HCT116 (cell line): ENCODE data around the gene FLT3. TPM values are rescaled to one million over a fixed set of nuclear protein-coding genes. Genes with fewer than 3 reads are reported as not detected.

ENCODE experiments used
- ATAC-seq: fragments of 200-7000 bp; cut with Tn5 transposase; 2 replicates; pipeline ENCODE4 v1.9.1; 2020; ENCODE audit warnings: mild to moderate bottlenecking, moderate library complexity
- BruUV-seq: library from RNA; stranded (reverse); fragments of 400-500 nt; replicated peaks from 2 replicates; lab custom pipeline; 2021; lab: Mats Ljungman, UMichigan
- CTCF ChIA-PET: fragments of 300-600 bp; sonication (Branson Sonifier 250); formaldehyde crosslinking; loops from one replicate; lab custom pipeline; 2021; ENCODE audit warnings: antibody characterized with exemption; lab: Charles Lee
- POLR2A ChIA-PET: fragments of 300-600, 350-600 bp; sonication (Branson Sonifier 250); formaldehyde crosslinking; loops from one replicate; lab custom pipeline; 2021; ENCODE audit warnings: antibody characterized with exemption; lab: Charles Lee
- RAD21 ChIA-PET, 2 experiments: fragments of 300-600 bp; sonication (Branson Sonifier 250); formaldehyde crosslinking; loops; one replicate each; lab custom pipeline; 2023; ENCODE audit warnings: low total read pairs in 2 of 2; ENCODE audit not compliant: uncharacterized antibody in 2 of 2, unreplicated experiment in 2 of 2, low non-redundant PET in 1 of 2; lab: Charles Lee
- DNase-seq: peaks from one replicate; pipeline ENCODE4 v3.0.0-alpha.2; 2010; ENCODE audit warnings: low read depth, low spot score
- H2AFZ ChIP-seq: fragments of 200-600 bp; shearing (Covaris generic), sonication (generic); 2 replicates; pipeline ENCODE4 v1.6.1; 2017; ENCODE audit warnings: low read depth, mixed run types, mixed read lengths, antibody characterized with exemption, low read length; ENCODE audit not compliant: poor library complexity, severe bottlenecking
- H3K27ac ChIP-seq: 2 replicates; pipeline ENCODE4 v1.5.1; 2012; ENCODE audit warnings: low read depth, low read length
- H3K27me3 ChIP-seq: fragments of 200-600 bp; sonication (generic); 2 replicates; pipeline ENCODE4 v1.6.1; 2016; ENCODE audit warnings: mixed run types, low read length, mixed read lengths; ENCODE audit not compliant: insufficient read depth
- H3K36me3 ChIP-seq, 2 experiments: fragments of 200-500 bp in 1 of 2; fragments of 200-600 bp in 1 of 2; sonication (Bioruptor generic) in 1 of 2; sonication (generic) in 1 of 2; 2 replicates each; pipeline versions ENCODE4 v1.5.1 to v1.6.1; 2014 to 2016; ENCODE audit warnings: low read length in 2 of 2, inconsistent platforms in 1 of 2, mixed read lengths in 1 of 2, mixed run types in 1 of 2; ENCODE audit not compliant: insufficient read depth in 2 of 2, control insufficient read depth in 1 of 2
- H3K4me1 ChIP-seq, 2 experiments: fragments of 200-600 bp in 1 of 2; sonication (generic) in 1 of 2; 2 replicates each; pipeline versions ENCODE4 v1.5.1 to v1.6.1; 2012 to 2017; ENCODE audit warnings: low read length in 2 of 2, inconsistent platforms in 1 of 2, mild to moderate bottlenecking in 1 of 2, mixed read lengths in 1 of 2, mixed run types in 1 of 2, moderate library complexity in 1 of 2; ENCODE audit not compliant: insufficient read depth in 2 of 2, control insufficient read depth in 1 of 2
- H3K4me2 ChIP-seq: fragments of 200-600 bp; sonication (generic); 2 replicates; pipeline ENCODE4 v1.6.1; 2017; ENCODE audit warnings: mixed run types, low read length, mixed read lengths
- H3K4me3 ChIP-seq, 2 experiments: fragments of 200-600 bp in 1 of 2; sonication (generic) in 1 of 2; replicated peaks in 1 of 2; 2 replicates each; pipeline ENCODE4 v1.5.1; 2011 to 2016; ENCODE audit warnings: low read length in 2 of 2, control low read depth in 1 of 2, low read depth in 1 of 2, mild to moderate bottlenecking in 1 of 2, mixed read lengths in 1 of 2, mixed run types in 1 of 2
- H3K79me2 ChIP-seq: fragments of 200-600 bp; sonication (generic); 2 replicates; pipeline ENCODE4 v1.6.1; 2017; ENCODE audit warnings: mild to moderate bottlenecking, mixed run types, low read length, moderate library complexity, mixed read lengths; ENCODE audit not compliant: insufficient read depth
- H3K9ac ChIP-seq: fragments of 200-600 bp; sonication (generic); 2 replicates; pipeline ENCODE4 v1.6.1; 2016; ENCODE audit warnings: low read length, mixed read lengths
- H3K9me2 ChIP-seq: fragments of 200-600 bp; sonication (generic), shearing (Covaris generic); 2 replicates; pipeline ENCODE4 v1.6.1; 2017; ENCODE audit warnings: mixed run types, mild to moderate bottlenecking, moderate library complexity; ENCODE audit not compliant: insufficient read depth
- H3K9me3 ChIP-seq, 2 experiments: fragments of 200-500 bp in 1 of 2; fragments of 200-600 bp in 1 of 2; sonication (Bioruptor generic) in 1 of 2; sonication (generic) in 1 of 2; 2 replicates each; pipeline ENCODE4 v1.6.1; 2014 to 2017; ENCODE audit warnings: low read length in 2 of 2, mixed read lengths in 2 of 2, inconsistent platforms in 1 of 2, low read depth in 1 of 2, mild to moderate bottlenecking in 1 of 2, mixed run types in 1 of 2, moderate library complexity in 1 of 2; ENCODE audit not compliant: control insufficient read depth in 1 of 2, insufficient read depth in 1 of 2
- H4K20me1 ChIP-seq: fragments of 200-600 bp; sonication (generic), shearing (Covaris generic); 2 replicates; pipeline ENCODE4 v1.6.1; 2017; ENCODE audit warnings: mixed run types, mild to moderate bottlenecking, moderate library complexity; ENCODE audit not compliant: insufficient read depth
- FOSL1 ChIP-seq: IDR thresholded peaks from 2 replicates; pipeline ENCODE4 v1.6.1; 2012; ENCODE audit warnings: low read depth
- POLR2AphosphoS5 ChIP-seq: IDR thresholded peaks from 2 replicates; pipeline ENCODE4 v1.6.1; 2011; ENCODE audit warnings: mild to moderate bottlenecking, low read depth, low read length, moderate library complexity
- RAD21 ChIP-seq: IDR thresholded peaks from 2 replicates; pipeline ENCODE4 v1.6.1; 2012; ENCODE audit warnings: low read depth, mild to moderate bottlenecking
- TCF7L2 ChIP-seq: IDR thresholded peaks from 2 replicates; pipeline ENCODE4 v1.7.0; 2011; ENCODE audit warnings: borderline replicate concordance, inconsistent platforms; ENCODE audit not compliant: insufficient read depth, insufficient read length; ENCODE audit errors: extremely low read depth
- YY1 ChIP-seq: IDR thresholded peaks from 2 replicates; pipeline ENCODE4 v1.6.1; 2011; ENCODE audit warnings: low read length, low read depth, moderate library complexity, mild to moderate bottlenecking; ENCODE audit not compliant: insufficient replicate concordance; ENCODE audit errors: extremely low read depth
- intact Hi-C: fragments of 100-400 bp; cut with micrococcal nuclease; formaldehyde crosslinking; loops from 2 replicates; pipeline ENCODE4 v1.10.0; 2022
- total RNA-seq: library from RNA; stranded (reverse); gene quantifications from one replicate; pipeline ENCODE4 v1.2.1, GENCODE V29; 2021; ENCODE audit not compliant: unreplicated experiment
- TF ChIP-seq, protein P1 (sequence below): IDR thresholded peaks from 2 replicates; pipeline ENCODE4 v1.6.1; 2011; ENCODE audit warnings: mild to moderate bottlenecking, low read length, moderate library complexity; ENCODE audit not compliant: insufficient replicate concordance; ENCODE audit errors: extremely low read depth
- TF ChIP-seq, protein P2 (sequence below): IDR thresholded peaks from 2 replicates; pipeline ENCODE4 v1.6.1; 2012; ENCODE audit warnings: low read depth

The FLT3 gene
- total RNA-seq, 1 experiment from 2014 or later = 0.17 TPM

DNA sequence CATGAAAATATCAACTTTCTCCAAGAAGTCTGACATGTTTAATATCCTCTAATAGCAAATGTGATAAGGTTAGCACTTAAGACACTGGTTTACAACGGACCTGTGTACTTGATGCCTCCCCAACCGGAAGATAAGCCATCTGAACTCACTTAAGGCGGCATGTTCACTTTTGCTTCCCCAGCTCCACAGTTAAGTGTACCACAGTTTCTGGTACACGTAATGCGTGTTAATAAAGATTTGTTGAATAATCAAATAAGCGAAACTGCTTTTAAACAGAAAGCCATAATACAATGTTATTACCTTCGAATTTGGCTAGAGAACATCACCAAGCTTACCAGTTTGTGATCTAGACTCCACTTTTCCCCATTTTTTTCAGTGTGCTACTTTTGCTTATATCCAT lies 36.5 kb upstream of the FLT3 start:
- POLR2A ChIA-PET = no interaction called here

More for the DNA sequence above, 36.5 kb upstream of the FLT3 start:
- ATAC-seq (no peak), DNase-seq (no peak)
- Histone ChIP-seq H2AFZ (no peak overlapping the region), H3K9me2 (no peaks in the 10 kb centered on the region), H3K4me2 (peak overlapping the region; percentile 80), H3K4me3 (peak overlapping the region; percentile 70 to 93), H3K27me3 (no peaks in the 10 kb centered on the region), H4K20me1 (no peaks in the 10 kb centered on the region), H3K4me1 (peaks cover 15 to 22% of the 10 kb centered on the region in 2 experiments), H3K27ac (no peak overlapping the region), H3K9ac (peak overlapping the region; percentile 83), H3K79me2 (peaks cover 44% of the 10 kb centered on the region), H3K9me3 (no peaks in the 10 kb centered on the region), H3K36me3 (no peaks in the 10 kb centered on the region)
- no TSS peak for BruUV-seq
- ChIA-PET CTCF (no interaction called here), RAD21 (no interaction called here)
- intact Hi-C loops = no loop called here
- TF ChIP-seq YY1 (no peak), RAD21 (no peak), POLR2AphosphoS5 (no peak), FOSL1 (no peak), TCF7L2 (no peak)
- TF ChIP-seq, protein P1, sequence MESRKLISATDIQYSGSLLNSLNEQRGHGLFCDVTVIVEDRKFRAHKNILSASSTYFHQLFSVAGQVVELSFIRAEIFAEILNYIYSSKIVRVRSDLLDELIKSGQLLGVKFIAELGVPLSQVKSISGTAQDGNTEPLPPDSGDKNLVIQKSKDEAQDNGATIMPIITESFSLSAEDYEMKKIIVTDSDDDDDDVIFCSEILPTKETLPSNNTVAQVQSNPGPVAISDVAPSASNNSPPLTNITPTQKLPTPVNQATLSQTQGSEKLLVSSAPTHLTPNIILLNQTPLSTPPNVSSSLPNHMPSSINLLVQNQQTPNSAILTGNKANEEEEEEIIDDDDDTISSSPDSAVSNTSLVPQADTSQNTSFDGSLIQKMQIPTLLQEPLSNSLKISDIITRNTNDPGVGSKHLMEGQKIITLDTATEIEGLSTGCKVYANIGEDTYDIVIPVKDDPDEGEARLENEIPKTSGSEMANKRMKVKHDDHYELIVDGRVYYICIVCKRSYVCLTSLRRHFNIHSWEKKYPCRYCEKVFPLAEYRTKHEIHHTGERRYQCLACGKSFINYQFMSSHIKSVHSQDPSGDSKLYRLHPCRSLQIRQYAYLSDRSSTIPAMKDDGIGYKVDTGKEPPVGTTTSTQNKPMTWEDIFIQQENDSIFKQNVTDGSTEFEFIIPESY = no peak
- TF ChIP-seq, protein P2, sequence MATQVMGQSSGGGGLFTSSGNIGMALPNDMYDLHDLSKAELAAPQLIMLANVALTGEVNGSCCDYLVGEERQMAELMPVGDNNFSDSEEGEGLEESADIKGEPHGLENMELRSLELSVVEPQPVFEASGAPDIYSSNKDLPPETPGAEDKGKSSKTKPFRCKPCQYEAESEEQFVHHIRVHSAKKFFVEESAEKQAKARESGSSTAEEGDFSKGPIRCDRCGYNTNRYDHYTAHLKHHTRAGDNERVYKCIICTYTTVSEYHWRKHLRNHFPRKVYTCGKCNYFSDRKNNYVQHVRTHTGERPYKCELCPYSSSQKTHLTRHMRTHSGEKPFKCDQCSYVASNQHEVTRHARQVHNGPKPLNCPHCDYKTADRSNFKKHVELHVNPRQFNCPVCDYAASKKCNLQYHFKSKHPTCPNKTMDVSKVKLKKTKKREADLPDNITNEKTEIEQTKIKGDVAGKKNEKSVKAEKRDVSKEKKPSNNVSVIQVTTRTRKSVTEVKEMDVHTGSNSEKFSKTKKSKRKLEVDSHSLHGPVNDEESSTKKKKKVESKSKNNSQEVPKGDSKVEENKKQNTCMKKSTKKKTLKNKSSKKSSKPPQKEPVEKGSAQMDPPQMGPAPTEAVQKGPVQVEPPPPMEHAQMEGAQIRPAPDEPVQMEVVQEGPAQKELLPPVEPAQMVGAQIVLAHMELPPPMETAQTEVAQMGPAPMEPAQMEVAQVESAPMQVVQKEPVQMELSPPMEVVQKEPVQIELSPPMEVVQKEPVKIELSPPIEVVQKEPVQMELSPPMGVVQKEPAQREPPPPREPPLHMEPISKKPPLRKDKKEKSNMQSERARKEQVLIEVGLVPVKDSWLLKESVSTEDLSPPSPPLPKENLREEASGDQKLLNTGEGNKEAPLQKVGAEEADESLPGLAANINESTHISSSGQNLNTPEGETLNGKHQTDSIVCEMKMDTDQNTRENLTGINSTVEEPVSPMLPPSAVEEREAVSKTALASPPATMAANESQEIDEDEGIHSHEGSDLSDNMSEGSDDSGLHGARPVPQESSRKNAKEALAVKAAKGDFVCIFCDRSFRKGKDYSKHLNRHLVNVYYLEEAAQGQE = no peak
- TF ChIP-seq, all 23 proteins: peak for 0
